HCT116 (cell line): Measurements from ENCODE around the gene THSD7A.

Experiments used
- EGR1 ChIP-seq: IDR thresholded peaks from 2 replicates; pipeline ENCODE4 v1.6.1; 2012; ENCODE audit warnings: low read depth
- EZH2 ChIP-seq: fragments of 200-600 bp; sonication (generic); IDR thresholded peaks from 2 replicates; pipeline ENCODE4 v1.6.1; 2017; ENCODE audit warnings: antibody characterized with exemption, mixed run types
- EZH2phosphoT487 ChIP-seq: fragments of 200-600 bp; IDR thresholded peaks from 2 replicates; pipeline ENCODE4 v1.6.1; 2018; ENCODE audit warnings: antibody characterized with exemption, borderline replicate concordance
- JUND ChIP-seq: IDR thresholded peaks from 2 replicates; pipeline ENCODE4 v1.6.1; 2012
- POLR2A ChIP-seq: IDR thresholded peaks from 2 replicates; pipeline ENCODE4 v1.7.0; 2011; ENCODE audit warnings: borderline replicate concordance; ENCODE audit not compliant: insufficient read depth, insufficient read length; ENCODE audit errors: extremely low read depth
- ZNF274 ChIP-seq: fragments of 200-500 bp; sonication (Bioruptor generic); IDR thresholded peaks from 2 replicates; pipeline ENCODE4 v1.6.1; 2014; ENCODE audit warnings: mild to moderate bottlenecking, low read depth, low read length, inconsistent platforms
- TF ChIP-seq, protein P1 (sequence below), 3 experiments: fragments of 200-600 bp in 1 of 3; sonication (generic) in 1 of 3; IDR thresholded peaks in 2 of 3; conservative IDR thresholded peaks in 1 of 3; 2 replicates each; pipeline ENCODE4 v1.5.1; 2012 to 2017; ENCODE audit warnings: low read depth in 2 of 3, low read length in 2 of 3, antibody characterized with exemption in 1 of 3, borderline replicate concordance in 1 of 3, control low read depth in 1 of 3, mild to moderate bottlenecking in 1 of 3, mixed read lengths in 1 of 3, mixed run types in 1 of 3, moderate library complexity in 1 of 3; ENCODE audit not compliant: insufficient read depth in 1 of 3
- TF ChIP-seq, protein P2 (sequence below): IDR thresholded peaks from 2 replicates; pipeline ENCODE4 v1.6.1; 2011; ENCODE audit warnings: mild to moderate bottlenecking, low read length, moderate library complexity; ENCODE audit not compliant: insufficient replicate concordance; ENCODE audit errors: extremely low read depth
- TF ChIP-seq, protein P3 (sequence below): IDR thresholded peaks from 2 replicates; pipeline ENCODE4 v1.6.1; 2012

DNA sequence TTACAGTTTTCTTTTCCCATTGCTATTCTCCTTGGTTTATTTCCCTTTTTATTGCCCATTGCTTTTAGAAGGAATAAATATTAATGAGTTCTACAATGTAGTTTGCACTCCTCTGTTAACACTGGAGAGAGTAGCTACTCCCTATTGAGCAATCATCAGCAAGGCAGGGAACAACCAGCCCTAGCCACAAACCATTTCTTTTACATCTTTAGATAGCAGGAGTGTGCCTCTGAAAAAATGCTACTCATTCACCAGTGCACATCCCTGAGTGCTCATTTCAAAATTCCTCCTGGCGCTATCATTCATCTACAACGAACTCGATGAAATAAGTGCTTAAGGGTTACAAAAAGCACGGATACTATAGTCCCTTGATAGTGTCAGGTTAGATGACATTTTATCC is 252.9 kb downstream of the THSD7A start:
- no peak for TF ChIP-seq ZNF274
- TF ChIP-seq, protein P1, sequence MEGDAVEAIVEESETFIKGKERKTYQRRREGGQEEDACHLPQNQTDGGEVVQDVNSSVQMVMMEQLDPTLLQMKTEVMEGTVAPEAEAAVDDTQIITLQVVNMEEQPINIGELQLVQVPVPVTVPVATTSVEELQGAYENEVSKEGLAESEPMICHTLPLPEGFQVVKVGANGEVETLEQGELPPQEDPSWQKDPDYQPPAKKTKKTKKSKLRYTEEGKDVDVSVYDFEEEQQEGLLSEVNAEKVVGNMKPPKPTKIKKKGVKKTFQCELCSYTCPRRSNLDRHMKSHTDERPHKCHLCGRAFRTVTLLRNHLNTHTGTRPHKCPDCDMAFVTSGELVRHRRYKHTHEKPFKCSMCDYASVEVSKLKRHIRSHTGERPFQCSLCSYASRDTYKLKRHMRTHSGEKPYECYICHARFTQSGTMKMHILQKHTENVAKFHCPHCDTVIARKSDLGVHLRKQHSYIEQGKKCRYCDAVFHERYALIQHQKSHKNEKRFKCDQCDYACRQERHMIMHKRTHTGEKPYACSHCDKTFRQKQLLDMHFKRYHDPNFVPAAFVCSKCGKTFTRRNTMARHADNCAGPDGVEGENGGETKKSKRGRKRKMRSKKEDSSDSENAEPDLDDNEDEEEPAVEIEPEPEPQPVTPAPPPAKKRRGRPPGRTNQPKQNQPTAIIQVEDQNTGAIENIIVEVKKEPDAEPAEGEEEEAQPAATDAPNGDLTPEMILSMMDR (IDR thresholded peaks at IDR 0.05 in 2 of 3, conservative IDR thresholded peaks at IDR 0.05 in 1 of 3; ENCODE audit: borderline replicate concordance in 1 of 3, insufficient read depth in 1 of 3, low read depth in 2 of 3, low read length in 2 of 3), result no peak
- TF ChIP-seq, protein P2, sequence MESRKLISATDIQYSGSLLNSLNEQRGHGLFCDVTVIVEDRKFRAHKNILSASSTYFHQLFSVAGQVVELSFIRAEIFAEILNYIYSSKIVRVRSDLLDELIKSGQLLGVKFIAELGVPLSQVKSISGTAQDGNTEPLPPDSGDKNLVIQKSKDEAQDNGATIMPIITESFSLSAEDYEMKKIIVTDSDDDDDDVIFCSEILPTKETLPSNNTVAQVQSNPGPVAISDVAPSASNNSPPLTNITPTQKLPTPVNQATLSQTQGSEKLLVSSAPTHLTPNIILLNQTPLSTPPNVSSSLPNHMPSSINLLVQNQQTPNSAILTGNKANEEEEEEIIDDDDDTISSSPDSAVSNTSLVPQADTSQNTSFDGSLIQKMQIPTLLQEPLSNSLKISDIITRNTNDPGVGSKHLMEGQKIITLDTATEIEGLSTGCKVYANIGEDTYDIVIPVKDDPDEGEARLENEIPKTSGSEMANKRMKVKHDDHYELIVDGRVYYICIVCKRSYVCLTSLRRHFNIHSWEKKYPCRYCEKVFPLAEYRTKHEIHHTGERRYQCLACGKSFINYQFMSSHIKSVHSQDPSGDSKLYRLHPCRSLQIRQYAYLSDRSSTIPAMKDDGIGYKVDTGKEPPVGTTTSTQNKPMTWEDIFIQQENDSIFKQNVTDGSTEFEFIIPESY, result no peak
- no peak for TF ChIP-seq EZH2phosphoT487
- TF ChIP-seq POLR2A, result no peak
- no peak for TF ChIP-seq EZH2
- TF ChIP-seq, protein P3, sequence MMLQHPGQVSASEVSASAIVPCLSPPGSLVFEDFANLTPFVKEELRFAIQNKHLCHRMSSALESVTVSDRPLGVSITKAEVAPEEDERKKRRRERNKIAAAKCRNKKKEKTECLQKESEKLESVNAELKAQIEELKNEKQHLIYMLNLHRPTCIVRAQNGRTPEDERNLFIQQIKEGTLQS, result no peak
- no peak for TF ChIP-seq JUND
- TF ChIP-seq EGR1, result no peak
